ENCODE data around the gene PBXIP1. TPM values are rescaled to one million over a fixed set of nuclear protein-coding genes. Genes with fewer than 3 reads are reported as not detected.

Gene PBXIP1
- total RNA-seq, 1 donor from 2014 or later: 49.6 TPM

DNA sequence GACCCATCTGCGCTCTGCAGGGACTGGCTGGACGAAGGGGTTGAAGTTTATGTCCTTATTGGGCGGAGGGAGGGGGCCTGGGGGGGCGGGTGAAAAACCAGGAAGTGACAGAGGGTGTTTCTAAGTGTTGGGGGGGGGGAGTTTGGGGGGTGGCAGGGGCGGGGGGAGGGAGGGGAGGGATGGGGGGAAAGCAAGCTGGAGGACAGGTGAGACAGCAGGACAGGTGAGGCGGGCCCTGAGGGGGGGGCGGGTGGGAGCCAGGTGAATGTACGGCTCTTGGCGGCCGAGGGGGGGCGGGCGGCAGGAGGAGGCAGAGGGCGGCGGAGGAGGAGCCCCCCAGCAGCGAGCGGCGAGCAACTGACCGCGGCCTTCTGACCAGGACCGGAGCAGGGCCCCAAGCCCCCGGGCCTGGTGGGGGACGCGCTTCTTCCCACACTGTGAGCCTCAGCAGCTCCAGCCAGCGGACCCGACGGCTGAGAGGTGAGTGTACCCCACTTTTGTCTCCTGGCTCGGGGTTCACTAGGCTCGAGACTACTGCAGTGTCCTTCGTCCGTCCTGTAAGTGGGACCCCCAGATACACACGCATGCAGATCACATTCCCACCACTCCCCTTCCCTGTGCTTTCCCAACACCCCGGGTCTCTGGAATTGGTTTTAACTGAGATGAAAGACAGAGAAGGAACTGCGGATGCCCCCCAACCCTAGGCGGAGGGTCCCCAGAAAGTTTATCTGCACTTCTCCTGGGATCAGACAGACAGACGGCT, 46.7 kb upstream of the PBXIP1 start, which contains the start of gene ZBTB7B:
Gene ZBTB7B, plus strand, starts transcription at position 339 of the 763 bp plus-strand sequence. CDS start 11,859 bp downstream, outside the sequence.
- peak within 1 kb of the TSS; percentile 85 for H3K4me3 ChIP-seq (ENCODE audit: low read depth, low read length)
- TF ChIP-seq, protein P1, sequence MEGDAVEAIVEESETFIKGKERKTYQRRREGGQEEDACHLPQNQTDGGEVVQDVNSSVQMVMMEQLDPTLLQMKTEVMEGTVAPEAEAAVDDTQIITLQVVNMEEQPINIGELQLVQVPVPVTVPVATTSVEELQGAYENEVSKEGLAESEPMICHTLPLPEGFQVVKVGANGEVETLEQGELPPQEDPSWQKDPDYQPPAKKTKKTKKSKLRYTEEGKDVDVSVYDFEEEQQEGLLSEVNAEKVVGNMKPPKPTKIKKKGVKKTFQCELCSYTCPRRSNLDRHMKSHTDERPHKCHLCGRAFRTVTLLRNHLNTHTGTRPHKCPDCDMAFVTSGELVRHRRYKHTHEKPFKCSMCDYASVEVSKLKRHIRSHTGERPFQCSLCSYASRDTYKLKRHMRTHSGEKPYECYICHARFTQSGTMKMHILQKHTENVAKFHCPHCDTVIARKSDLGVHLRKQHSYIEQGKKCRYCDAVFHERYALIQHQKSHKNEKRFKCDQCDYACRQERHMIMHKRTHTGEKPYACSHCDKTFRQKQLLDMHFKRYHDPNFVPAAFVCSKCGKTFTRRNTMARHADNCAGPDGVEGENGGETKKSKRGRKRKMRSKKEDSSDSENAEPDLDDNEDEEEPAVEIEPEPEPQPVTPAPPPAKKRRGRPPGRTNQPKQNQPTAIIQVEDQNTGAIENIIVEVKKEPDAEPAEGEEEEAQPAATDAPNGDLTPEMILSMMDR (conservative IDR thresholded peaks at IDR 0.05; ENCODE audit: low read depth, low read length): no peak
- DNase-seq (ENCODE audit: low read depth): no peak

DNA sequence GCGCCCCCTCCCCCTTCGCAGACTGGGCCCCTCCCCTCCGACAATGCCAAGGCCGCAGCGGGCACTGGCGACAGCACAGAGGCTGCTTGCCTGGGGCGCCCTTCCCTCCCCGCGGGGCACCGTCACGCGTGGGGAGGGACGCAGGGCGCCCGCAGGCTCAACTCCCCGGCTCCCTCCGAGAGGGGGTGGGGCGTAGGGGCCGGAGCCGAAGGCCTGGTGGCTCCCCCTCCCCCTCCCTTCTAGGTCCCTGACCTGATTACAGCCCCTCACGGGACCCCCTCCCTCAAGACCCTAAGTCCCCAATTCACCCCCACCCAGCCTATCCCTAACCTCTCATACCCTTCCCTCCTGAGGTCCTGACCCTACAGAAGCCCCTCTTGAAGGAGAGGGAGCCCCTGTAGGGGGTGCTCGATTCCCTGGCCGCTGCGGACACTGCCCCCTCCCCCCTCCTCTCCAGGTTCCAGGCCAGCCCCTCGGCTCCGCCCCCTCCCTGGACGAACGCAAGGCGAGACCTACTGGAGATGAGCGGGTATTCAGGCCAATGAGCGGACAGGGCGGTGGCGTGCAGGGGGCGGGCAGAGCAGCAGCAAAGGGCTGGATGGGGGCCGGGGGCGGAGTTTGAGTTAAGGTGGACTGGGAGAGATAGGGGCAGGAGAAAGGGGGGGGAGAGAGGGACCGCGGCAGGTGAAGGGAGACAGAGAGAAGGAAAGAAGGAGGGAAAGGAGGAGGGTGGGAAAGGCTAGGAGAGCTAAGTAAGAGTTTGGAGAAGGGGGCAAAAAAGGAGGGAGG, 46.0 kb upstream of the PBXIP1 start:
- DNase-seq (ENCODE audit: low read depth): peak; percentile 80
- TF ChIP-seq, protein P1 (conservative IDR thresholded peaks at IDR 0.05; ENCODE audit: low read depth, low read length): peak; percentile 61
- H3K4me3 ChIP-seq (ENCODE audit: low read depth, low read length): peak overlapping the region; percentile 74

DNA sequence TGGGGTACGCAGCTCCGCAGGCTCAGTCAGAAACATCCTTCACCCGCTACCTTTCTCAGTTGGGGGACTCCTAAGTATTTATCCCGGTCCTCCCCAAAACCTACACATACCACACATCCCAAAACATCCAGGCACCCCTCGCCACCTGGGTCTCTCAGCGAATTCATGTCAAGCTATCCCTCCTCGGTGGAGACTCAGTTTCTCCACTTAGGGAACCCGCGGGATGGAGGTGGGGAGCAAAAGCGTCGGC, 45.5 kb upstream of the PBXIP1 start:
- TF ChIP-seq, protein P1 (conservative IDR thresholded peaks at IDR 0.05; ENCODE audit: low read depth, low read length): no peak
- H3K4me3 ChIP-seq (ENCODE audit: low read depth, low read length): peak overlapping the region; percentile 74
- DNase-seq (ENCODE audit: low read depth): no peak

DNA sequence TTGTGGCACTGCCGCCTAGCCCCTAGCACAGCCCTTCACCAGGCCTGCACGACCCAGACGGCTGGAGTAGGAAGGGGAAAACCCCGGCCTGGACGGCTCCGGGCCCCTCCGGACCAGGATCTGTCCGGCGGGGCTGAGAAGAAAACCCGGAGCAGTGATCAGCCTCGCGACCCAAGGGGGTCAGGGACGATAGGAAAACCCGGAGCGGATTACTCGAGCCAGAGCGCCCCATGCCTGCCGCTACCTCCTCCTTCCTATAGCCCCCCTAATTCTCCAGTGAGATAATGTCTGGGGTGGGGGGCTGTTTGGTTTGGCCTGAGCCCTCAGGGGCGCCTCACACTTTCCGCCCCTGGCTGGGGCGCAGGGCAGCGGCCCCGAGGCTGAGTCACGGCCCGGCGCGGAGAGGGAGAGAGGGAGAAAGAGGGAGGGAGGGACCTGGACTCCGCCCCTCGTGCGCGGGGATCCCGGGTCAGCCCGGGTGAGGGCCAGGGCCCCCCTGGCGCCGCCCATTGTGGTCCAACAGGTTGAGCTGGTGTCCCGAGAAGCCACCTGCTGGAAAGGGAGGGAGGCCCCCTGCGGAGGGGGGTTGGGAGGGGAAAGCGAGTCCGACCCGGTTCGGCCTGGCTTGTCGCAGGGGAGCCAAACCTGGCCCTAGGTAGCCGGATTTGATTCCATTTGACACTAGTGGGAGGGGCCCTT, 45.0 kb upstream of the PBXIP1 start:
- TF ChIP-seq, protein P1 (conservative IDR thresholded peaks at IDR 0.05; ENCODE audit: low read depth, low read length): no peak
- H3K4me3 ChIP-seq (ENCODE audit: low read depth, low read length): peak overlapping the region; percentile 74
- no peak for DNase-seq (ENCODE audit: low read depth)

DNA sequence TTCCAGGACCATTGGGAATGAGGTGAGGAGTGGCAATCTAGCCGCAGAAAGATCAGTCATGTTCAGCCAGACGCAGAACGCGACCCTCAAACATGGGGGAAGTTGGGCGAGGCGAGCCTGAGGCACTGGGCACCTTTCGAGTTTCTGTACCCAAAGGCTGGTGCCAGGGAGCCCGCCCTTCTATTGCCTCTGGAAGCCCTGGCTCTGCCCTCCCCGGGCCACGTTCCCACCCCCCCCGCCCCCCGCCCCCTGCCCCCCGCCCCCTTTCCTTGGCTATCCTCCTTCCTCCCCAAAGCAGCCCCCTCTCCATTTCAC, 44.5 kb upstream of the PBXIP1 start:
- H3K4me3 ChIP-seq (ENCODE audit: low read depth, low read length): peak overlapping the region; percentile 74
- no peak for DNase-seq (ENCODE audit: low read depth)
- TF ChIP-seq, protein P1 (conservative IDR thresholded peaks at IDR 0.05; ENCODE audit: low read depth, low read length): no peak

DNA sequence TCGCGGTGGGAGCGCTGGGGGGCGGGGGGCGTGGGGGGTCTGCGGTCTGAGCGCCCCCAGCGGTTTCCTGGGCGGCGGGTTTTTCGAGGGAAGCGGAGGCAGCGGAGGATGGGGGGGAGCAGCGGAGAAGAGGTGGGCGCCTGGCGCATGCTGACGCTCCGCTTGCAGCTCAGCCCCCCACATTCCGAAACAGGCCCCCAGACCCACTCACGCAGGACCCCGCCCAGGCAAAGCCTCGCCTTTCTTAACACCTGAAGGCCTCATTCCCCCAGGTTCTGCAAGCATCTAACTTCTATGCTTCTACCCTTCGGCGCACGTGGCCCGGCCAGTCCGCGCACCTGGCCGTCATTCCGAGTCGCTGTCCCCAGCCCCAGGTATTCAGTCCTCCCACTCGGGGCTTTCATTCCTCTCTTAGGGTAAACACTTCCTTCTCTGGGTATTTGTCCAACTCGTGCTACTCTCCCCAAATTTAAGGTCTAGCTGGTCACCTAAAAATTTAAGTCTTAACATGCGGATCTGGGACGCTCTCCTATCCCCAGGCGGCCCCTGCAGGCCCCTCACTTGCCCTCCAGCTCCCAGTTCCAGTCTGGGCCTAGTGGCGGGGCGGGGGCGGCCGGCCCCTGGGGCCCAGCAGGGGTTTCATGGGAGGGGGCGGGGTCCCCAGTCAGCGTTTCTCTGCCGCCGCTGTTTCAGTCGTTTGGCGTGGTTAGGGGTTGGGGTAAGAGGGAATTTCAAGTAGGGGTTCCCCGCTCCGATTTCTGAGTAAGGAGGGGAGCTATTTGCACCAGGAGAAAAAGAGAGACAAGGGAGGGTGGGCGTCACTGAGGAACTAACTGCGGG, 43.9 kb upstream of the PBXIP1 start:
- peak overlapping the region; percentile 74 for H3K4me3 ChIP-seq (ENCODE audit: low read depth, low read length)
- no peak for DNase-seq (ENCODE audit: low read depth)
- TF ChIP-seq, protein P1 (conservative IDR thresholded peaks at IDR 0.05; ENCODE audit: low read depth, low read length): no peak
